Panc1 (cell line): ENCODE data around the gene FAM228A.

Experiments used
- CTCF ChIP-seq: fragments of 450-650 bp; IDR thresholded peaks from 2 replicates; pipeline ENCODE4 v1.5.1; 2017; ENCODE audit warnings: mild to moderate bottlenecking
- POLR2AphosphoS5 ChIP-seq: IDR thresholded peaks from 2 replicates; pipeline ENCODE4 v1.6.1; 2012; ENCODE audit warnings: mild to moderate bottlenecking, low read depth, low read length, moderate library complexity
- REST ChIP-seq, 2 experiments: IDR thresholded peaks; 2 replicates each; pipeline ENCODE4 v1.6.1; 2011 to 2012; ENCODE audit warnings: low read depth in 2 of 2, control low read depth in 1 of 2, low read length in 1 of 2, mild to moderate bottlenecking in 1 of 2, moderate library complexity in 1 of 2; ENCODE audit not compliant: insufficient read depth in 1 of 2
- SIN3A ChIP-seq: IDR thresholded peaks from 2 replicates; pipeline ENCODE4 v1.6.1; 2012; ENCODE audit warnings: low read depth, mild to moderate bottlenecking, low read length, moderate library complexity, borderline replicate concordance; ENCODE audit not compliant: insufficient read depth
- TCF7L2 ChIP-seq: IDR thresholded peaks from 2 replicates; pipeline ENCODE4 v1.6.1; 2011; ENCODE audit warnings: mild to moderate bottlenecking, low read depth, low read length, inconsistent platforms

GRCh38 chr2:24159708-24160107, 15.1 kb upstream of the FAM228A start:
- TF ChIP-seq CTCF = no peak
- TF ChIP-seq POLR2AphosphoS5 = no peak
- no peak for TF ChIP-seq REST (IDR thresholded peaks at IDR 0.05; ENCODE audit: insufficient read depth in 1 of 2, low read depth in 2 of 2, low read length in 1 of 2)
- TF ChIP-seq TCF7L2 = no peak
- no peak for TF ChIP-seq SIN3A
